Stomach (tissue), 9 donors: Measurements from ENCODE around the gene ZNF587. TPM values are rescaled to one million over a fixed set of nuclear protein-coding genes. Genes with fewer than 3 reads are reported as not detected.
"Not testable (repeated sequence)": the region's sequence is repeated elsewhere in the genome, so short reads cannot be mapped to it uniquely, and the experiment has no call there.

Experiments
- DNase-seq, 2 donors: peaks; one replicate each; pipeline versions ENCODE4 v3.0.0 to v3.0.0-alpha.2; 2013 to 2019
- H3K27ac ChIP-seq, 5 donors: fragments of 200-600 bp in 4 of 5; sonication (generic) in 4 of 5; one replicate each; pipeline ENCODE4 v1.5.1; 2013 to 2019; ENCODE audit warnings: mild to moderate bottlenecking in 1 of 5, moderate library complexity in 1 of 5
- H3K27me3 ChIP-seq, 3 donors: fragments of 200-600 bp; sonication (generic); one replicate each; pipeline ENCODE4 v1.5.1; 2017 to 2019; ENCODE audit warnings: mixed run types in 1 of 3
- H3K36me3 ChIP-seq, 4 donors: fragments of 200-600 bp; sonication (generic); 1 replicate in 3 of 4; 2 replicates in 1 of 4; pipeline ENCODE4 v1.5.1; 2016 to 2019
- H3K4me1 ChIP-seq, 4 donors: fragments of 200-600 bp; sonication (generic); one replicate each; pipeline ENCODE4 v1.5.1; 2016 to 2019
- H3K4me3 ChIP-seq, 4 donors: fragments of 200-600 bp; sonication (generic) in 3 of 4; one replicate each; pipeline ENCODE4 v1.5.1; 2016 to 2019; ENCODE audit warnings: mild to moderate bottlenecking in 1 of 4
- H3K9me3 ChIP-seq, 4 donors: fragments of 200-600 bp; sonication (generic); one replicate each; pipeline ENCODE4 v1.5.1; 2016 to 2019
- EP300 ChIP-seq: sonication (generic); formaldehyde crosslinking; IDR thresholded peaks from one replicate; pipeline ENCODE4 v1.6.1; 2017; ENCODE audit warnings: antibody characterized with exemption
- POLR2A ChIP-seq, 4 donors: fragments of 450-650 bp; IDR thresholded peaks; one replicate each; pipeline ENCODE4 v1.6.1; 2016; ENCODE audit warnings: antibody characterized with exemption in 4 of 4, control low read depth in 2 of 4, mild to moderate bottlenecking in 1 of 4, moderate library complexity in 1 of 4
- POLR2AphosphoS5 ChIP-seq, 3 donors: sonication (generic); formaldehyde crosslinking; IDR thresholded peaks; one replicate each; pipeline ENCODE4 v1.6.1; 2016; ENCODE audit warnings: antibody characterized with exemption in 3 of 3
- WGBS, 5 donors: extraction: QIAGEN DNeasy Blood & Tissue Kit in 3 of 5; methylation state at CpG; one replicate each; pipeline versions ENCODE4 v1.1.5 to v1.1.7; 2013 to 2018; 5-methylcytosine and 5-hydroxymethylcytosine counted together
- intact Hi-C: fragments of 100-400 bp; cut with DNase I; formaldehyde crosslinking; loops from one replicate; pipeline ENCODE4 v1.15.1; 2023; ENCODE audit warnings: low total_unique reads
- polyA plus RNA-seq, 3 donors: library from polyadenylated mRNA; stranded (reverse); fragments of 200-250 nt; gene quantifications; one replicate each; pipeline ENCODE4 v1.2.3, GENCODE V29; 2013
- total RNA-seq, 5 donors: library from RNA; depleted of rRNA; stranded (reverse); fragments of >200 nt; gene quantifications; one replicate each; pipeline versions ENCODE4 v1.1.0 to v1.2.3, GENCODE V29; 2014 to 2016
- TF ChIP-seq, protein P1 (sequence below), 7 experiments: fragments of 450-650 bp in 4 of 7; fragments of 200-600 bp in 3 of 7; sonication (generic) in 3 of 7; IDR thresholded peaks; one replicate each; pipeline ENCODE4 v1.5.1; 2016 to 2019; ENCODE audit warnings: antibody characterized with exemption in 7 of 7, control low read depth in 2 of 7, mild to moderate bottlenecking in 1 of 7
- donor health status: healthy with polysubstance abuse.
- donor health status: Bipolar disorder and iron deficiency.
- donor health status: healthy.

The ZNF587 gene
- total and polyA plus RNA-seq, 8 donors = 2.7 to 52.7 (median 22.1) TPM

DNA sequence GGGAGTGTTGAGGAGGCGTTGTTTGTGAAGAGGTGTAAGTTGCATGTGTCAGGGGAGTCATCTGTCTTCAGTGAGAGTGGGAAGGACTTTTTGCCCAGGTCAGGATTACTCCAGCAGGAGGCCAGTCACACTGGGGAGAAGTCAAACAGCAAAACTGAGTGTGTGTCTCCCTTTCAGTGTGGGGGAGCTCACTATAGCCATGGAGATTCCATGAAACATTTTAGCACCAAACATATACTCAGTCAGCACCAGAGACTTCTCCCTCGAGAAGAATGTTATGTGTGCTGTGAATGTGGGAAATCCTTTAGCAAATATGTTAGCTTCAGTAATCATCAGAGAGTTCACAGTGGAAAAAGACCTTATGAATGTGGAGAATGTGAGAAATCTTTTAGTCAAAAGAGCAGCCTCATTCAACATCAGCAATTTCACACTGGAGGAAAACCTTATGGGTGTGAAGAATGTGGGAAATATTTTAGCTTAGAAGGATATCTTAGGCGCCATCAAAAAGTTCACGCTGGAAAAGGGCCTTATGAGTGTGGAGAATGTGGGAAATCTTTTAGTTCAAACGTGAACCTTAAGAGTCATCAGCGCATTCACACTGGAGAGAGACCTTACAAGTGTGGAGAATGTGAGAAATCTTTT lies 8.4 kb upstream of the ZNF587 start:
- Histone ChIP-seq H3K27ac (no peak overlapping the region), H3K4me1 (no peaks in the 10 kb centered on the region), H3K4me3 (no peak overlapping the region), H3K9me3 (no peaks in the 10 kb centered on the region), H3K36me3 (peaks cover 3 to 83% (median 79%) of the 10 kb centered on the region in 4 donors), H3K27me3 (no peaks in the 10 kb centered on the region)
- intact Hi-C loops = no loop called here
- TF ChIP-seq, protein P1, sequence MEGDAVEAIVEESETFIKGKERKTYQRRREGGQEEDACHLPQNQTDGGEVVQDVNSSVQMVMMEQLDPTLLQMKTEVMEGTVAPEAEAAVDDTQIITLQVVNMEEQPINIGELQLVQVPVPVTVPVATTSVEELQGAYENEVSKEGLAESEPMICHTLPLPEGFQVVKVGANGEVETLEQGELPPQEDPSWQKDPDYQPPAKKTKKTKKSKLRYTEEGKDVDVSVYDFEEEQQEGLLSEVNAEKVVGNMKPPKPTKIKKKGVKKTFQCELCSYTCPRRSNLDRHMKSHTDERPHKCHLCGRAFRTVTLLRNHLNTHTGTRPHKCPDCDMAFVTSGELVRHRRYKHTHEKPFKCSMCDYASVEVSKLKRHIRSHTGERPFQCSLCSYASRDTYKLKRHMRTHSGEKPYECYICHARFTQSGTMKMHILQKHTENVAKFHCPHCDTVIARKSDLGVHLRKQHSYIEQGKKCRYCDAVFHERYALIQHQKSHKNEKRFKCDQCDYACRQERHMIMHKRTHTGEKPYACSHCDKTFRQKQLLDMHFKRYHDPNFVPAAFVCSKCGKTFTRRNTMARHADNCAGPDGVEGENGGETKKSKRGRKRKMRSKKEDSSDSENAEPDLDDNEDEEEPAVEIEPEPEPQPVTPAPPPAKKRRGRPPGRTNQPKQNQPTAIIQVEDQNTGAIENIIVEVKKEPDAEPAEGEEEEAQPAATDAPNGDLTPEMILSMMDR (IDR thresholded peaks at IDR 0.05) = no peak
- TF ChIP-seq POLR2A (IDR thresholded peaks at IDR 0.05) (no peak), POLR2AphosphoS5 (IDR thresholded peaks at IDR 0.05) (no peak), EP300 (no peak)
- no peak for DNase-seq
- 67 to 83% (median 76%) methylated on average over 5 to 6 of the region's 6 CpGs for WGBS, 5 donors

DNA sequence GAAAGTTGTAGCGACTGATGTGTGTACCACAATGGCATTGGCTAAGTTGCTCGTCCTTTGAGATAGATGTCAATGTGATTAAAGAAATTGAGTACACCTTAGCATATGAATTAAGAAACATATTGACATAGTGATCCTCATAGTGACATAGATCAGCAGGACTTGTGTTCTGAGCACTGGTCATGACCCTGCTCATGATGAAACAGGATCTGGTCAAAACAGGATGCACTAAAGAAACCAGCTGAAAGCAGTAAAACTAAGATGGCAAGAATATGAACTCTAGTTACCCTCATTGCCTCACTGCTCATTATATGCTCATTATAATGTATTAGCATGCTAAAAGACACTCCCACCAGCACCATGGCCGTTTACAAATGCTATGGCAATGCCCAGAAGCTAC lies 2.5 kb upstream of the ZNF587 start:
- H3K36me3 ChIP-seq = peaks cover 3 to 44% (median 34%) of the 10 kb centered on the region in 4 donors
- WGBS, 5 donors = 68 to 96% (median 79%) methylated on average over 3 of the region's 3 CpGs
- peak in 1 of 2 donors; percentile 12 for DNase-seq
- H3K9me3 ChIP-seq, H3K27me3 ChIP-seq, H3K27ac ChIP-seq, intact Hi-C loops, H3K4me3 ChIP-seq: not testable (repeated sequence)
- H3K4me1 ChIP-seq = peaks cover 13 to 22% (median 17%) of the 10 kb centered on the region in 4 donors

DNA sequence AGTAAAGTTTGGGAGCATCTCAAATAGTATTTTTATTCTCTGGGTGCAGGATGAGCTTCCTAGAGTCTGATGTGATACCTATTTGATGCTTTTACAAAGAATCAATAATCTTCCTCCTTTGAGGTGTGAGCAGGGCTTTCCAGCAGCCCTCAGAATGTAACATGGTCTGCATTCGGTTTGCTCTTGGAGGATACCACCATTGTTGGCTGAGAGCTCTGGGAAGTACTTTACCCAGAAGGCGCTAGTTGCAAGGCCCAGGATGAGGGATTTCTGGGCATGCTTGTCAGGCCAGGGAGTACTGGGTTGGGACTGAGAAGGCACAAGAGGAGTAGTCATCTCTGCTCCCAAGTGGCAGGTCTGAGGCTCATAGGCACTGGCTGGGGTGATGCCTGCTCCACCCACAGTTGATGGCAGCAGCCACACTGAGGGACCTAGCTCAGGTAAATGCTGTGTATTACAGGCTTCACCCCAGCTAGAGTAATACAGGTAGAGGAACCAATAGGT lies 445 bp upstream of the ZNF587 start:
- 88 to 96% (median 88%) methylated on average over 2 of the region's 2 CpGs for WGBS, 5 donors
- Histone ChIP-seq H3K9me3 (peaks cover 0 to 14% (median 2%) of the 10 kb centered on the region in 4 donors), H3K4me3 (peak overlapping the region in 3 of 4 donors; percentile 61 to 81 (median 79)), H3K36me3 (peaks cover 11 to 43% (median 36%) of the 10 kb centered on the region in 4 donors), H3K27ac (peak overlapping the region in 4 of 5 donors; percentile 84 to 87 (median 86)), H3K4me1 (peaks cover 13 to 22% (median 17%) of the 10 kb centered on the region in 4 donors)
- H3K27me3 ChIP-seq, DNase-seq, intact Hi-C loops: not testable (repeated sequence)

DNA sequence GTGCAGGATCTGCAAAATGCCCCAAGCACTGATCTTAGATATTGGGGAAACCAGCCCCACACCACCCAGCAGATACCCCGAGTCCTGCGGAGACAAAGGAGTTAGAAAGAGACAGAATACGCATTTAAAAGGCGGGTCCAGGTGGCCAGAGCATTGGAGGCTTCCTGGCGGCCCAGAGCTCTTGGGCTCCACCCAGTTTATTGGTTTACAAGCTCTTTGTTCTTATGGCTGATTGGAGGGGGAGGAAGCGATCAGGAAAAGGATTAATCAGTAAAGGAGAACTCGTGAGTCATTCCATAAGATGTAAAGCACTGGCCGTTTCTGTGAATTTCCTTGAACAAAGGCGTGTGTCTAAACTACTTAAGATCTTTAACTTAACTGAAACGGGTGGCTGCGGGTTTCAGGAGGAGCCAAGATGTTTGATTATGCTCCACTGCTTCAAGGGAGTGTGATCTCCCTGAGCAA lies 926 bp downstream of the ZNF587 start:
- peaks cover 17 to 43% (median 37%) of the 10 kb centered on the region in 4 donors for H3K36me3 ChIP-seq
- DNase-seq = peak; percentile 56 to 83
- H3K9me3 ChIP-seq = peaks cover 0 to 25% (median 9%) of the 10 kb centered on the region in 4 donors
- H3K4me3 ChIP-seq = peak overlapping the region; percentile 61 to 81 (median 70)
- WGBS, 5 donors = 7 to 15% (median 9%) methylated on average over 11 of the region's 11 CpGs
- intact Hi-C loops = no loop called here
- H3K27ac ChIP-seq = peak overlapping the region; percentile 67 to 87 (median 85)
- H3K27me3 ChIP-seq = no peaks in the 10 kb centered on the region
- TF ChIP-seq POLR2AphosphoS5 (IDR thresholded peaks at IDR 0.05) = peak in 1 of 3 donors; percentile 32
- TF ChIP-seq POLR2A (IDR thresholded peaks at IDR 0.05) = no peak
- H3K4me1 ChIP-seq = peaks cover 13 to 22% (median 17%) of the 10 kb centered on the region in 4 donors

DNA sequence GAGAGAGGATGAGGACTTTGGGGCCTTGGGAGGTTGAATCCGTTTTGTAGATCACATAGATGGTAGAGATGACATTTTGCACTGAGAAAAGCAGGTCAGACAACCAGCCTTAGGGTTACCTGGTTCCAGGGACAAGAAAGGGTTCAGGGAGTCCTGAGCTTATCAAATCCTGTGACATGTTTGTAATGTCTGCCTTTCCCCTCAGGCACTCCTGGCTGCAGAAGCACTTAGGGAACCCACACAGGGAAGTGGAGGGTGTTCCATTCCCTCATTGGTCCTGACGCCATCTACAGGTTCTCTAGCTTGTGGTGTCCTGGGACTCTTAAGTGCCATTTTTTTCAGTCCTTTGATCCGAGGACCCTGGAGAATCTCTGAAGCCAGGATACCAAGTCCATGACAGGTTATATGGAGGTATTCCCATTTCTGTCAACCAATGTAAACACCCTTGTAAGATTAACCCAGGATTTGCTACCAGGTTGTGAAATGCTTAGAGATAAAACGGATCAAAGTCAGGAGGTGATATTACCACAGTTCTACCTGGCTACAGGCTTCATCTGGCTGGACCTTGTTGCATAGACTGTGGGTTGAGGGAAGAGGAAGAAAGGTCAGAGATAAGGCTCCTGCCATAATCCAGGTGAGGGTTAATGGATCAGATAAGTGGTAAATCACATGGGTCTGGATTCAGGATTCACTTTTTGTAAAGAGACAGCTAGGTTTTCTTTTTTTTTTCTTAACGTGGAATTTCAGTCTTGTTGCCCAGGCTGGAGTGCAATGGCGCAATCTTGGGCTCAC lies 2.3 kb downstream of the ZNF587 start:
- DNase-seq = peak in 1 of 2 donors; percentile 23
- H3K27me3 ChIP-seq, intact Hi-C loops, H3K27ac ChIP-seq: not testable (repeated sequence)
- Histone ChIP-seq H3K4me3 (peak overlapping the region in 1 of 4 donors; percentile 81), H3K9me3 (peaks cover under 1 to 38% (median 18%) of the 10 kb centered on the region in 4 donors), H3K36me3 (peaks cover 25 to 49% (median 46%) of the 10 kb centered on the region in 4 donors), H3K4me1 (peaks cover 13 to 22% (median 17%) of the 10 kb centered on the region in 4 donors)
- WGBS, 5 donors = 67 to 80% (median 71%) methylated on average over 4 to 5 of the region's 6 CpGs

DNA sequence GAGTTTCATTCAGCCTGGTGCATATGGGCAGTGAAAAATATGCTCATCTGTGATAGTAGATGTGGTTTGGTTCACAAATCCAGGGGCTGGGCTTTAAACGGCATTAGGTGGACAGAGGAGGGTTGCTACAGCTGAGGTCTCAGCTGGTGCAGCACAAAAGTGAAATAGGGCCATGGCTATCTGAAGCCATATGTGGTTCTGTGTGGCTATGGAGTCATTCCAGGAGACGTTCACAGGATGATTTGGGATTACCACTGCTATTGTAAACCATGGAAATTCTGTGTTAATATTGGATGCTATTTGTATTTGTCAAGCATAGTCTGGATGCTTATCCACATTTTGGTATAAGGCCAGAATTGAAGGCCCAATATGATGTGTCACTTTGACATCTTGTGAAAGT lies 4.5 kb downstream of the ZNF587 start:
- H3K4me3 ChIP-seq, H3K27me3 ChIP-seq, intact Hi-C loops, DNase-seq, H3K27ac ChIP-seq: not testable (repeated sequence)
- H3K36me3 ChIP-seq = peaks cover 41 to 71% (median 67%) of the 10 kb centered on the region in 4 donors
- WGBS, 5 donors = 71 to 78% (median 77%) methylated on average over 2 of the region's 2 CpGs
- H3K4me1 ChIP-seq = peaks cover 13 to 22% (median 17%) of the 10 kb centered on the region in 4 donors
- H3K9me3 ChIP-seq = peaks cover 8 to 58% (median 34%) of the 10 kb centered on the region in 4 donors

DNA sequence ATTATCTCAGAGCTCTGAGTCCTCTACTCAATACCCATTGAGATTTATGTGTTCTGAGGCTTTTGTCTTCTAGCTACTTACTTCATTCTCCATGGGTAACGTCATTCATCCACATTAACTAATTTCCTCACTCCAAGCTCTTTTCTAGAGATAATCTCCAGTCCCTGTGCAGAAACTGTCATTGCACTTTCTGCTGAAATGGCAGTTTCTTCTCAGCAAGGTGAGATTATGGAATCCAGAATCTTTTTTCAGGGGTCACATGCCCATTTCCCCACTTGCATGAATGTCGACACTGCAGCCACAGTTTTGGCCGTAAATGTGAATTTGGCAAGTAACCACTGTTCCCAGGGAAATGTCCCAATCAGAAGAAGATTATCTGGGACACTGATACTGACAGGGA lies 12.7 kb downstream of the ZNF587 start:
- H3K4me1 ChIP-seq, H3K4me3 ChIP-seq, intact Hi-C loops, H3K27ac ChIP-seq, DNase-seq, H3K27me3 ChIP-seq: not testable (repeated sequence)
- Histone ChIP-seq H3K36me3 (peaks cover 87 to 100% (median 100%) of the 10 kb centered on the region in 4 donors), H3K9me3 (peaks cover 28 to 98% (median 85%) of the 10 kb centered on the region in 4 donors)
- 83 to 98% (median 97%) methylated on average over 3 of the region's 3 CpGs for WGBS, 5 donors
